Measurements from ENCODE around the gene MED29. TPM values are rescaled to one million over a fixed set of nuclear protein-coding genes. Genes with fewer than 3 reads are reported as not detected.

Gene MED29
- total and polyA plus RNA-seq, 2 of the 13 experiments (the other 11 are each of a cell fraction or from before 2014, with no cell fraction given) = 14.0 to 19.7 TPM

GRCh38 chr19:39445196-39446111, 54.3 kb downstream of the MED29 start, which contains the start of gene SUPT5H (continued):
- peak; percentile 77; the same call in 1 of the 2 replicates for TF ChIP-seq ZBTB4 (CRISPR knock-in tag; IDR thresholded peaks at IDR 0.05; ENCODE audit: borderline replicate concordance)
- TF ChIP-seq HOXA9 (CRISPR knock-in tag; IDR thresholded peaks at IDR 0.05; ENCODE audit: borderline replicate concordance) = no peak
- 0 out of 2 replicates have a peak, but pooled peaks have one; percentile 20 for TF ChIP-seq PITX1 (CRISPR knock-in tag; IDR thresholded peaks at IDR 0.05)
- peak; percentile 81; the same call in 1 of the 2 replicates for TF ChIP-seq ZNF879 (CRISPR knock-in tag; IDR thresholded peaks at IDR 0.05)
- TF ChIP-seq ASH2L (IDR thresholded peaks at IDR 0.05; ENCODE audit: insufficient read length, low read depth, low read length) = peak; percentile 81
- no peak for TF ChIP-seq ZNF337 (CRISPR knock-in tag; IDR thresholded peaks at IDR 0.05; ENCODE audit: borderline replicate concordance, low read depth)
- TF ChIP-seq ZNF597 (CRISPR knock-in tag; IDR thresholded peaks at IDR 0.05) = no peak
- no peak; the same call in 1 of the 2 replicates for TF ChIP-seq ZSCAN25 (CRISPR knock-in tag; IDR thresholded peaks at IDR 0.05)
- no peak for TF ChIP-seq TBX3 (IDR thresholded peaks at IDR 0.05; ENCODE audit: borderline replicate concordance)
- TF ChIP-seq ZBTB46 (CRISPR knock-in tag; IDR thresholded peaks at IDR 0.05; ENCODE audit: borderline replicate concordance) = 0 out of 2 replicates have a peak, but pooled peaks have one; percentile 40
- TF ChIP-seq ZNF10 (CRISPR knock-in tag; IDR thresholded peaks at IDR 0.05; ENCODE audit: borderline replicate concordance, low read depth) = no peak
- no peak for TF ChIP-seq ATF7 (IDR thresholded peaks at IDR 0.05)
- no peak; the same call in 1 of the 2 replicates for TF ChIP-seq ATF7 (CRISPR knock-in tag; IDR thresholded peaks at IDR 0.05)
- TF ChIP-seq SMARCE1 (IDR thresholded peaks at IDR 0.05; ENCODE audit: borderline replicate concordance) = no peak
- TF ChIP-seq ZNF710 (CRISPR knock-in tag; IDR thresholded peaks at IDR 0.05; ENCODE audit: borderline replicate concordance) = peak; percentile 82; the same call in 1 of the 2 replicates
- TF ChIP-seq ZNF296 (CRISPR knock-in tag; conservative IDR thresholded peaks at IDR 0.05) = no peak
- TF ChIP-seq ZNF605 (CRISPR knock-in tag; IDR thresholded peaks at IDR 0.05) = no peak; the same call in 1 of the 2 replicates
- TF ChIP-seq TERF1 (CRISPR knock-in tag; IDR thresholded peaks at IDR 0.05) = no peak

Data from HepG2 (cell line).